Globus pallidus (tissue), 1 donor: ENCODE data around the gene TMC1.
"Not testable (repeated sequence)": the region's sequence is repeated elsewhere in the genome, so short reads cannot be mapped to it uniquely, and the experiment has no call there.

ENCODE experiments used
- DNase-seq: peaks from one replicate; pipeline ENCODE4 v3.0.0-alpha.2; 2015; ENCODE audit warnings: low spot score

Gene TMC1

DNA sequence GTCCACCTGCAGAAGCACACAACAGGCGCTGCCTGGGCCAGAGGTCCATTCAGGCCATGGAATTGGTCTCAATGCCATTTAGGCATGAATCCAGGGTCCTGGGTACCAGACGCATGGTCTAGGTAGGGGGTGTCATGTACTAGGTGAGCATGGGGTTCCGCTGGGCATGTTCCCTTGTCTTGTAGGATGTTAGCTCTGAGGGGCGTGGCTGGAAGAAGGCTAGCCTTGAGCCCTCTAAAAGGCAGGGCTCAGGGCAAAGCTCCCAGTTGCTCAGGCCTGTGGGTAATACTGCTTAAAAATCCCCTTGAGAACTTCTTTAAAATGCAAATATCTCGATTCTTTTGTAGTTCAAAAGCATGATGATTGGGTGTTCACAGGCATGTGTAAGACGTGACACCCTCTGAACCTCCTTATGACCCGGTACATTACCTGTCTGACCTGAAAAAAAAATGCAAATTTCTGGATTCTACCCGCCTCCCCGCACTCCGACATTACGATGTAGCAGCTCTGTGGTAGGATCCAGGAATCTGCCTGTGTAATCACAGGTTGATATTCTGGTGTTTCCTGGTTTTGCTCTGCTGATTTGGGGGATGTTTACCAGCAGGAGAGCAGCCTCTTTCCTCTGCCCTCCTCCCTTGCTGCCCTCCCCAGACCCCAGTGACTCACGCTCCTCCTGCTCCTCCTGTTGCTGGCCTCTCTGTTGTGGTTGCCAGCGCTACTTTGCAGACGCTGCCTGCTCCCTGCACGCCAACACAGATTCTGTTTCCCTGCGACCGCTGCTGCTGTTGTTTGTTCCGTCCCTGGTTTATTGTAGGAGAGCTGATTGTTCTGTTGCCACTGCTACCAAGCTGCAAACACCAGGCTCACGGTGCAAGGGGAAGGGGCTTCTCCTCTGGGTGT lies 5.7 kb downstream of the TMC1 start:
- peak; percentile 69 for DNase-seq

DNA sequence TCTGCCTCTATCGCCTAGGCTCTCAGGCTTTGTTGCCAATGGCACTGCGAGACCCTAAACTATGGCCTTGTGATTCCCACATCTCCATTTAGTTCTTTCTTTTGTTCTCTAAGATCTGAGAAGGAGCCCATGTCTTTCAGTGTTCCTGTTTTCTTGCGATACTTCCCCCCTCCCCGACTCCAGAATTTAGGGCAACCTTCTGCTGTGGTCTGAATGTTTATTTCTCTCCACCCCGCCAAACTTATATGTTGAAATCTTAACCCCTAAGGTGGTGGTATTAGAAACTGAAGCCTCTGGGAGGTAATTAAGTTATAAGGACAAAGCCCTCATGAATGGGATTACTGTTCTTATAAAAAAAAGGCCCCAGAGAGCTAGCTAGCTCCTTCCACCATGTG lies 6.4 kb downstream of the TMC1 start:
- DNase-seq, result no peak

DNA sequence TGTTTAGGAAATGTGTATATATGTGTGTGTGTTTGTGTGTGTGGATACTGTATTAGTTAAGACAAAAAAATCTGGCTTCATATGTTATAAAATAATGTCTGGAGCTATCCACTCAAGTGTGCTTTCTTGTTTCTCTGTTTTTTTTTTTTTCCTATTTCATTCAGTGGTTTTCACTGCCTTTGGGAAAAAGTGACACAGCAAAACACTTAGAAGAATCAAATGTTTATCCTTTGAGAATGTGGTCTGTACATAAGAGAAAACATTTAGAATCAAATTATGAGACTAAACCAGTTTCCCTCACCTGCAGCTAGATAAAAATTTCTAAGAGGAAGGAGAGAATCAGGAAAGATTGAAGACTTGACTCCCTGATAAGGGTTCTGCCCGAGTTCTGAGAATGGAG lies 8.1 kb downstream of the TMC1 start:
- no peak for DNase-seq

DNA sequence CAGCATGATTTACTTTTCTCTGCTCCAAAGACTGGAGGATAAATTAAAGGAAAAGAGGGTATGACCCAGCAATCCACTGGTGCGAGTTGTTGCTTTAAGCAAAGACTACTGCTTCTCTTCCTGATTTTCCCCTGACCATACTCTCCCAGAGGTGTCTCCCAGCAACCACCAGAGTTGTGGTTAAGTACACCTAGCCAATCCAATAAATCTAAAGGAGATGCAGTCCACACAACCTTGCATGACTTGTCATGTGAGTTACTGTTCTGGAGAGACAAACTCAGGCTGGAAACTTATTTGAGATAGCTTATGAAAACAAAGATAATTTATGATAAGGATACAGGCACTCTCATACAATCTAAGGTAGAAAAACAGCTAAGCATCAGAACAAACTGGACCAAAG lies 11.9 kb downstream of the TMC1 start:
- DNase-seq, result no peak

DNA sequence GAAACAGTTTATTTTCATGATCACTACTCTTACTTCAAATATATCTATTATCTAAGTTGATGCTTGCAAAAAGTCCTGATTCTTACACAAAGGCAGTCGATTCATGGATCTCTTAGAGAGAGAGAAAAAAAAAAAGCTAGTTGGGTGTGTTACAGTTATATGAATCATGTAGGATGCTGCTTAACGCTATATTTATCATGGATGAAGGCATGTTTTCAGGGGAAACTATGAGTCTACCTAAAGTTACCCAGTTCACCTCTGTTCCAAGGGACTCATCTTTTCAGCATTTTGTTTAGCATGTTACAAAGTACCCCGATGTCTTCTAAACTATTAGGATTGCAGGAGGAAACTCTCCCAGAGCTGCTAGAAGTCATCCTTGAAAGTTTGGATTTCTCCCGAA lies 13.5 kb downstream of the TMC1 start:
- no peak for DNase-seq

DNA sequence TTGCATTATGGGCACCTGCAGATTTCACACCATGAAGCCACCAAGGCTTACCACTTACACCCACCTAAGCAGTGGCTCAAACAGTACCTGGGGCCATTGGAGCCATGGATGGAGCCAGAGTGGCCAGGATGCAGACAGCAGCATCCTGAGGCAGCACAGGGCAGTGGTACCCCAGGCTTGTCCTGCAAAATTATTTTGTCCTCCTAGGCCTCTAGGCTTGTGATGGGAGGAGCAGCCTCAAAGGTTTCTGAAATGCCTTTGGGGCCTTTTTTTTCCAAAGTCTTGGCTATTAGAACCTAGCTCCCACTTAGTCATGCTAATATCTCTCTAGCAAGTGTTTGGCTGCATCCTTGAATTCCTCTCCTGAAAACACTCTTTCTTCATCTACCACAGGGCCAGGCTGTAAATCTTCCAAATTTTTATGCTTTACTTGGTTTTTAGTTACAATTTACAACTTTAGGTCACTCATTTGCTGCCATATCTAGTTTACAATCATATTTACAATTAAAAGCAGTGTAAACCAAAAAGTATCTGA lies 15.7 kb downstream of the TMC1 start:
- DNase-seq, result no peak

DNA sequence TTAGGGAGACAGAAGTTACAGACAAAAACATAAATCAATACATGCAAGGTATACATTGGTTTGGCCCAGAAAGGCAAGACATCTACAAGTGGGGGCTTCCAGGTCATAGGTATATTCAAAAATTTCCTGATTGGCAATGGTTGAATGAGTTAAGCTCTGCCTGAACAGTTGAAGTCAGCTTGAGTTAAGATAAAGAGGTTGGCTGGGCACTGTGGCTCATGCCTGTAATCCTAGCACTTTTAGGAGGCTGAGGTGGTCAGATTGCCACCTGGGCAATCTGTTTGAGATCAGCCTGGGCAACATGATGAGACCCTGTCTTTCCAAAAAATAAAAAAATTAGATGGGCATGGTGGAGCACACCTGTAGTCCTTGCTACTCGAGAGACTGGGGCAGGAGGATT lies 16.3 kb downstream of the TMC1 start:
- DNase-seq, result no peak

DNA sequence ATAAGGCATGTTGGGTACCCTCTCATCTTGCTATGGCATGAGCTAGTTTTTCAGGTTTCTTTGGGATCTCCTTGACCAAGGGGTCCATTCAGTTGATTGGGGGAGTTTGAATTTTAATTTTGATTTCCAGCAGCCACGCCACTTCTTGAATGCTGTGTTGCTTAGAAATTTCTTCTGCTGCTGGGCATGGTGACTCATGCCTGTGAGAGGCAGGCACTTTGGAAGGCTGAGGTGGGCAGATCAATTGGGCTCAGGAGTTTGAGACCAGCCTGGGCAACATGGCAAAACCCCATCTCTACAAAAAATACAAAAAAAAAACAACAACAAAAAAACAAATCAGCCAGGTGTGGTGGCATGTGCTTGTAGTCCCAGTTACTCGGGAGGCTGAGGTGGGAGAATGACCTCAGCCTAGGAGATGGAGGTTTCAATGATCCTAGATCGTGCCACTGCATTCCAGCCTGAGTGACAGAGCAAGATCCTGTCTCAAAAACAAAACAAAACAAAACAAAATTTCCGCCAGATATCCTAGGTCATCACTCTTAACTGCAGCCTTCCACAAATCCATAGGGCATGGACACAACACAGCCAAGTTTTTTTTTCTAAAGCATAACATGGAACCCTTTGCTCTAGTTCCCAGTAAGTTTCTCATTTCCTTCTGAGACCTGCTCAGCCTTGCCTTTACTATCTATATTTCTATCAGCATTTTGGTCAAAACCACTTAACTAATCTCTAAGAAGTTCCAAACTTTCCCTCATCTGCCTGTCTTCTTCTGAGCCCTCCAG lies 17.7 kb downstream of the TMC1 start:
- DNase-seq, result no peak

DNA sequence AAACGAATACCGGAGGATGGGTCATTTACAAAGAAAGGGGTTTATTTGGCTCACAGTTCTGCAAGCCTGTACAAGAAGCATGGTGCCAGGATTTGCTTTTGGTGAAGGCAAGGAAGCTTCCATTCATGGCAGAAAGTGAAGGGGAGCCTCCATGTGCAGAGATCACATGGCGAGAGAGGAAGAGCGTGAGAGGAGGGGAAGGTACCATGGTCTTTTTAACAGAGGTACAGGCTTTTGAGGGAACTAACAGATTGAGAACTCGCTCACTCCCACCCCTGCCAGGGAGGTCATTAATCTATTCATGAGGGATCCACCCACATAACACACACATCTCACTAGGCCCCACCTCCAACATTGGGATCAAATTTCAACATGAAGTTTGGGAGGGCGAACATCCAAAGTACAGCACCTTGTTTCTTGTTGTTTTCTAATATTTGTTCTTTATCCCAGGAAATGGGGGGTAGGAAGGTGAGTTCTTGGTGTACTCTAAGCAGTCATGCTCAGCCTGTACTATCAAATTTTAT lies 18.5 kb downstream of the TMC1 start:
- DNase-seq, result no peak

DNA sequence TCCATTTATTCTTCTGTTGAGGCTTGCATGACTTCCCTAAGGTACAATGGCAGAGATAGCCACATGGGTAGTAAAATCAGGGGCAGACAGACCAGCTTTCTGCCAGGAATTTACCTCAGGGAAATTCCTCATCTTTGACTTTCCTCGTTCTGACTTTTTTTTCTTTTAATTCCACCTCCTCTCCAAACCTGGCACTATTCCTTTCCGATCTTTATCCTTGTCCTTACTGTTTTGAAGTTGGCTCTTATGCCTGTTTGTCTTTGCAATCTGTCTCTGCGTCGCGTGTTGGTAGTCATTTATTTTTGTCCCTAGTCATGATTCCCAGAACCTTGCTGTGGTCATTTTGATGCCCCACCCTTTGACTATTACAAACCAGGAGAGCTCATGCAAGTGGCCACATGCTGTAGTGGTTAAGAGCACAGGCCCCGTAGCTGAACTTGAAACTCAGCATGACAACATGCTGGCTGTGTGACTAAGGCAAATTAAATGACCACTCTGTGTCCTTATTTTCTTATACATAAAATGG lies 19.0 kb downstream of the TMC1 start:
- DNase-seq, result no peak

DNA sequence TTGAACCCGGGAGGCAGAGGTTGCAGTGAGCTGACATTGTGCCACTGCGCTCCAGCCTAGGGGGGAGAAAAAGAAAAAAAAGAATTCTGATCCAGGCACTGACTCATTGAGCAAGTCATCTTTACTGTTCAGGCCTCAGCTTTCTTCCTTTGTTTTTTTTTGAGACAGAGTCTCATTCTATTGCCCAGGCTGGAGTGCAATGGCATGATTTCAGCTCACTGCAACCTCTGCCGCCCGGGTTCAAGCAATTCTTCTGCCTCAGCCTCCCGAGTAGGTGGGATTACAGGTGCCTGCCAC lies 21.1 kb downstream of the TMC1 start:
- DNase-seq, result not testable (repeated sequence)

DNA sequence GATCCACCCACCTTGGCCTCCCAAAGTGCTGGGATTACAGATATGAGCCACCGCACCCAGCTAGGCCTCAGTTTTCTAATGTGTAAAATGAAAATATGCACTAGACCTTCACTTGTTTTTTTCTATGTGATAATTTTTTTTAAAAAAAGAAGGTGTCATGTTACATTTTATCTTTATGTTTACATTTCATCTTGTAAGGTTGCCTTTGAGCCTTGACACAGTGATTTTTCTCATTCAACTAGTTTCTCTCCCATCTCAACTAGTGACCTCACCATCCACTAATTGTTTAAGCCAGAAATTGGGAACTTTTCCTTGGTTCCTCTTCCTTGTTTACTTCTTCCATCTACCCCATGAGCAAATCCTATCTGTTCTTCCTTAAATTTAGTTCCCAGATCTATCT lies 21.5 kb downstream of the TMC1 start:
- no peak for DNase-seq

DNA sequence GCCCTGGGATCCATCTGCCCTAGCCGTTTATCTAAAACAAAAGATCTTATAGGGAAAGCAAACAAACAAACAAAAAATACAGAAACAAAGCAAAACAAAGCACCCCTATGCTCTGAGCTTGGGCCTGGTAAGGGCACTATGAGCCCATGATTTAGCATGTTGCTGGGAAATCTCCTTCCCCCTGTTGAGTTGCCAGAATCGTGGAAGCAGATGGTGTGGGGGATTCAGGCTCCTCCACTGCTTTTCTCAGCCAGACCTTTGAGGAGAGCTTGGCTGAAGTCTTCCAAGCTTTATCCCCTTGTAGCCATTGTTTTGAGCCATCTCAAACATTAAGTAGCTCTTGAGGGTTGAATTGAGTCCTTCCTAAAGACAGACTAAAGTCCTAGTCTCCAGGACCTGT lies 29.9 kb downstream of the TMC1 start:
- DNase-seq, result no peak

DNA sequence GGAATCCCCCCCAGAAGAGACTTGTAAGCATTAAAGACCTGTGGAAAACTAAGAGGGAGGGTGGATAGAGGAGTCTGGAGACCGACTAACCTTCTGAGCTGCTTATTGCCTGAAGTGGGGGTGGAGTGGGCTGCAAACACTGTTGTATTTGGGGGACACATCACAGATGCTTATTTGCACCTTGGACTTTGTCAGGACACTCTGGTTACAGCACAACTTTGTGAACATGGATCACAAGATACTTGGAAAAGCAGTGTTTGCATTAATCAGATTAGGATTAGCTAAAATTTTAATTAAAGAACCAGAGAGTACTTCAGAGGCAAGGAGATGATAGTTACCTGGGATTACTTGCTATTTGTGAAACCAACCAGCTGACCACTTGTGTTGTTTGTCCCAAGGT lies 30.9 kb downstream of the TMC1 start:
- no peak for DNase-seq

DNA sequence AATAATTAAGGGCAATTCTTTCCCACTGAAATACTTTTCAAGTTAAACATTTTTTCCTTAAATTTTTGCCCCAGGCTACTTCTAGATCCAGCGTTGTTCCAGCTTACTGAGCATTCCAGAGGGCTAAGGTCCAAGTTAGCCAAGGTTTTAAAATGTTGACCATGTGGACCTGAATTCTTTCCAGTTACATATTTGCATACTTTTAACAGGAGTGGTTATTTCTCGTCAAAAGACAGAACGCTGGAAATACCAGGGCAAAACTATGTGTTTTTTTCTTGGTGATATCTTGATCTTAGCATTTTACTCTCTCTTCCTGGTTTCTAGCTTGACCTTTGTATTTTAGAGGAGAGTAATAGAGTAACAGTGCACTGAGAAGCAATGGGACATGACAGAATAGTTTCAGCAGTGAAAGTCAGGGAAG lies 32.8 kb downstream of the TMC1 start:
- DNase-seq, result no peak

DNA sequence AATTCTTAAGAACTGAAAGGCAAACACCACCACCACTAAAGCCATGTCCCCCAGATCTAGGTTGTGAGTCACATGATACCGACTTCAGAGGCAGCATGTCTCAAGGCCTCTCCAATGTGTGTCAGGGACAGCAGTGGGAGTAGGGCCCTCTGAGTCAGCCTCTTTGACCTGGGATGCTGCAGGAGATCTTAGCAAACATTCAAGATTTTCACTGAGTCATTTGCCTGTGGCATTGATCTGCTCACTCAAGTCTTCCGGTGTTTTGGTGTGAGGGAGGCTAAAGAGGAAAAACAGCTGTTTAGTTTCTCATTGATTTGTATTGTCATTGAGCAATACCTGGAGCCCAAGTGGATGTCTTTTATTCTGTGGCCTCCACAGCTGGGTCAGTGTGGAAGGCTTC lies 36.1 kb downstream of the TMC1 start:
- DNase-seq, result no peak

DNA sequence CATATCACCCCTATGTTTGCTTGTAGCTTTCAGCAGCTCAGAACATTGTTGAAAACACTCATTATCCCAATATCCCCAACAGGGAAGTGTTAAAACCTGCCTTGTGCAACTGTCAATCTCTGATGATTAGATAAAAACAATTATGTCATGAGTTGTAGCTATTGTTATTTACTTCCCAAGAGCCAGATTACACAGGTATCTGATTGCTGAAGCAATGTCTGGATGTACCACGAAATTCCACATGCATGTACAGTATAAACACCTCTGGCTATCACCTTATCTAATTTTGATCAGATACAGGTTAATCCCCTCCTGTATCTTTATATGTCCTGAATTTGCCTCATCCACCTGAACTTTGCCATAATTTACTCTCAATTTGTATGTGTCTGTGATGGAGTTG lies 38.7 kb downstream of the TMC1 start:
- no peak for DNase-seq

DNA sequence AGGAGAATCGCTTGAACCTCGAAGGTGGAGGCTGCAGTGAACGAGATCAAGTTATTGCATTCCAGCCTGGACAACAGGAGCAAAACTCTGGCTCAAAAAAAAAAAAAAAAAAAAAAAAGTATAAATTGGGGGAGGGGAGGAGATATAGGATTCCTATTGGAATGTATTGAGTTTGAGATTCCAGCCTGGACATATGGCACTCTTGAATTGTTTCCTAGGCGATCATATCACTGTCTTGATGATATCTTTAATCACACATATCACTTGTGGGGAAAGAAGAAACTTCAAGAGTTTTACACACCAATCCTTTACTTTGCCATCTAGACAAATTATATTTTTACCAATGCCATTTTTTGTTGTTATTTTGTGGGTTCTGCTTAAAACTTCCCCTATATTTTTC lies 42.4 kb downstream of the TMC1 start:
- no peak for DNase-seq

DNA sequence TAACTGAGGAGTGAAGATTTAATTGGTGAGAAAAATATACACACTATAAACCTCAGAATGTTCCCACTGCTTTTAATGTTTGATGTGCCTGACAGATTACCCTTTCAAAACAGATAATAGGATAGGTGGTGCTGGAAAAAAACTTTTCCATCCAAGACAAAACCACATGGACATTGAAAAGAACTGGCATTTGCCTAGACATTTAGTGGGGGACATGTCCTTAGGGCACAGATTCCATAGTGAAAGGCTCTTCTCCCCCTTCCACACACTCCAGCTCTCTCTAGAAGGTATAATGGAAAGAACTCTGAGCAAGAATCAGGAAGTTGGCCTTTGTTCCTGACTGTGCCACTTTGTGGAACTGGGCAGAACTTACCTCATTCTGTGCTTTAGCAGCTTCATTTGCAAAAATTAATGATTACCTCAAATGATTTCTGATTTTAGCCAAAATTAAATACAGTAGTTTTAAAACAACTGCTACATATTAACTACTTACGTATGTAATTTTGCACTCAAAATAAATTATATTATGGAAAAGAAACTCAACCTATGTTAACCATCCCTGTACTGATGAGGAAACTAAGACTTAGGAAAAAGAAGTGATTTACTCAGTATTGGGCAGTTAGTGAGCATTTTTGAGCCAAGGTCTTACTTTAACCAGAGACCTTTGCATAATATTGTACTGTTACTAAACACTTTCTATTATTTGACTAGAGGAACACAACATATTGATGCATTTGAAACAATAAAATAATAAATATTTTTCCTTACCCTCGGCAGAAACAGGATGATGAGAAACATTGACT lies 43.3 kb downstream of the TMC1 start:
- no peak for DNase-seq

DNA sequence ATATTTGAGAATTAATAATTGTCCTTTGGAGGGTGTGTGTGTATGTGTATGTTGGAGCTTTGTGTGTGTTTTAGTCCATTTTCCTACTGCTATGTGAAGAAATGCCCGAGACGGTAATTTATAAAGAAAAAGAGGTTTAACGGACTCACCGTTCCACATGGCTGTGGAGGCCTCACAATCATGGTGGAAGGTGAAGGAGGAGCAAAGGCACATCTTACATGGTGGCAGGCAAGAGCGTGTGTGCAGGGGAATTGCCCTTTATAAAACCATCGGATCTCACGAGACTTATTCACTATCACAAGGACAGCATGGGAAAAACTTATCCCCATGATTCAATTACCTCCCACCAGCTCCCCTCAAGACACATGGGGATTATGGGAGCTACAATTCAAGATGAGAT lies 44.1 kb downstream of the TMC1 start:
- DNase-seq, result no peak

DNA sequence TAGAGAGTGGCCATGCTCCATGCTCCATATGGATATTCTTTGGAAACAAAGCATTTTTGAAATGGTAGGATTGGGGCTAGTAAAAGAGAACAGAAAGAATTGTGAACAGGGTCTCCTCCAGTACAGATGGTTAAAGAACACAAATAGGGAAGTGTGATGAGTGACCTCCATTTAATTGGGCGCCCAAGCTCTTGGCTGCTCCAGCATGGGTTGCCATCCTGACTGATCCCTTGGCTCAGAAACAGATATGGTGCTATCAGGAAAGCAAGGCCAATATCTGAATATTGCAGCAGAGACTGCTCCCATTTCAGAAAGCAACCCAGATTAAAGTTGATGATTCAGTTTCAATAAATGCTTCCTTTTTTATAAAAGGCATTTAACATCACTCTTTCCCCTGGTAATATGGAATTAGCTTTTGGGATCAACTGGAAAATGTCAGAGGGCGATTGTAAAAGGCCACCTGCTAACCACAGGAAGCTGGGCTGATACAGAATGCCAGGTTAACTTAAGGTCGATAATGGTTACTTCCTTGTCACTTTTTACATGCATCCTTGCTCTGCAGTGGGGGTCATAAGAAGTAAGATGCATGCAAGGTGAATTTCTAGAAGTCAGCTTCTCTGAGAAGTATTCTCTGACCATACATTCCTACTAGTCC lies 52.9 kb downstream of the TMC1 start:
- DNase-seq, result no peak

DNA sequence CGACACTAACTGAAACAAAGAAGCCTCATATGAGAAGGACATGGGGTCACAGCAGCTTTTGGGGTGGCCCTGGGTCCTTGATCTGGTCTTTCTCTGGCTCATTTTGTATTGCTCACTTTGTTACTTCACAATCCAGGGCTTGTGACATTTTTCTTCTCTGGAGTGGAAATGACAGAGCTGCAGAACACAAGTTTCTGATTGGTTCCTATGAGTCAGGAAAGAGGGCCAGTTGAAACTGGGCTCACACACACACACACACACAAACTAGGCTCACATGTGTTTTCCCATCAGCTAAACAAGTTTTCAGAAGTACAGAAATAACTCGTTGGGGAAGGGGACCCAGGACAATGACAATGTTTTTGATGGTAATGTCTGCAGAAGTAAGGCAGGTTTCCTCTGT lies 54.3 kb downstream of the TMC1 start:
- no peak for DNase-seq
